Measurements from ENCODE around the gene TBC1D7. TPM values are rescaled to one million over a fixed set of nuclear protein-coding genes. Genes with fewer than 3 reads are reported as not detected.
"Not testable (repeated sequence)": the region's sequence is repeated elsewhere in the genome, so short reads cannot be mapped to it uniquely, and the experiment has no call there.

The TBC1D7 gene
- total and polyA plus RNA-seq, 2 experiments from 2014 or later = 8.5 to 25.8 TPM

DNA sequence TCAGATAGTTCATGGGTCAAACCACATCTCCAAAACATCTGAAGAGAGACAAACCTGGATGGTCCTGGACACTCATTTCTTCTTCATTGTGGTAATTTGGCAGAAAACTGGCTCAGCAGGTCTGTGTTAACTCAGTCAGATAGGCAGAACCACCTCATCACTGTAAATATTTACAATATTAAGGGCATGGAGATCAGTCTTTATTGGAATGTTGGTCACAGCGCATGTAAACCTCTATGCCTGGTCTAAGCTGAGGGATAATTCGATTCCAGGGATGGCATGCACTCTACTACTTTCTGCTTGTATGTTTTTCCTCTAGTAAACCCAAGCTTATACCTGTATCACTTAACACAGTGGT, 4.0 kb upstream of the TBC1D7 start:
- H3K9ac ChIP-seq = no peak overlapping the region
- TF ChIP-seq EZH2 (IDR thresholded peaks at IDR 0.05; ENCODE audit: insufficient read depth, poor library complexity, severe bottlenecking) = no peak
- TF ChIP-seq EZH2phosphoT487 (IDR thresholded peaks at IDR 0.05; ENCODE audit: insufficient read depth, low read depth) = no peak
- no peak overlapping the region for H3K27ac ChIP-seq
- H3K4me3 ChIP-seq = no peak overlapping the region
- no peak overlapping the region for H2AFZ ChIP-seq
- no peaks in the 10 kb centered on the region for H4K20me1 ChIP-seq (ENCODE audit: insufficient read depth)
- H3F3A ChIP-seq (ENCODE audit: insufficient read depth) = no peaks in the 10 kb centered on the region
- H3K27me3 ChIP-seq (replicated peaks; ENCODE audit: insufficient read depth) = no peaks in the 10 kb centered on the region
- no peaks in the 10 kb centered on the region for H3K9me2 ChIP-seq (ENCODE audit: insufficient read depth)
- no peaks in the 10 kb centered on the region for H3K36me3 ChIP-seq (ENCODE audit: low read depth)
- no peaks in the 10 kb centered on the region for H3K9me3 ChIP-seq (ENCODE audit: low read depth)
- WGBS, 2 experiments (ENCODE audit: low coverage in 1 of 2, low lambda C conversion rate in 2 of 2, missing lambda C conversion rate in 2 of 2) = 52 to 74% methylated on average over 2 of the region's 2 CpGs
- H3K4me1 ChIP-seq (ENCODE audit: insufficient read depth) = peaks cover 4% of the 10 kb centered on the region
- in situ Hi-C loops (cut with MboI) = loop anchor here (25.0 kb wide), 1 partner anchor 205 kb away; no protein-coding TSS in a partner anchor
- DNase-seq = no peak
- no peak overlapping the region for H3K4me2 ChIP-seq (ENCODE audit: unreplicated experiment)
- peaks cover 5% of the 10 kb centered on the region for H3K79me2 ChIP-seq (ENCODE audit: insufficient read depth)

DNA sequence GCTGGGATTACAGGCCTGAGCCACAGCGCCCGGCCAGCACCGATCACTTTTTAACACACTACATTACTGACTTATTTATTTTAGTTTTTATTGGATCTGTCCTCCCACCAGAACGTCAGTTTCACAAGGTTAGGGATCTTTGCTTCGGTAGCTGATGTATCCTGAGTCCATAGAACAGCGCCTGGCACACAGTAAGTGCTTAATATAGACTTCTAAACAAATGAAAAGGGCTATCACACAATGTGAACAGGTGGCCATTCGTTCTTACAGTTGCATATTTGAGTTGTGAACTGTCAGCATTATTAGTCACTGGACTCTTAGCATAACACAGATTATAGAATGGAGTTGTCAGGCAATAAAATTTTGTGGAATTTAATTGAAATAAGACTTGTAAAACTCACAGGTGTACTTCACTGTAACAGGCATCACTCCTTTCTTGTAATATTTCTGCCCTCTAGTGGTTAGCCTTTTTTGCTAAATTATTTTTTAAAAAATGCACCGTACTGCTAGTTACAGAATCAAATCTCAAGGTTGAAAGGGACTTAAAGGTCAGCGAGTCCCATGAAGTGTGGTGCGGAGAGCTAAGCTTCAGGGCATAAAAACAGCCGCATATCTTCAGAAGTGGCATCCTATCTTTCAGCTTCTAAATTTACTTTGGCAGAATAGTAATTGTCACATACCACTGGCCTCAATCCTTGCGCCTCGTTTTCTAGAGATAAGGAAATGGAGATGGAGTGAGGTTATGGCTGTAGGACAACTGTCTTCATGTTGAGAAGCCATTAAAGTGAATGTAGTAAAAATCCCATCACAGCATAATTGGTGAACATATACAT, 3.4 kb upstream of the TBC1D7 start:
- H3K27me3 ChIP-seq (replicated peaks; ENCODE audit: insufficient read depth) = no peaks in the 10 kb centered on the region
- no peaks in the 10 kb centered on the region for H3K36me3 ChIP-seq (ENCODE audit: low read depth)
- peaks cover 11% of the 10 kb centered on the region for H3K79me2 ChIP-seq (ENCODE audit: insufficient read depth)
- TF ChIP-seq EZH2 (IDR thresholded peaks at IDR 0.05; ENCODE audit: insufficient read depth, poor library complexity, severe bottlenecking) = no peak
- no peak for TF ChIP-seq EZH2phosphoT487 (IDR thresholded peaks at IDR 0.05; ENCODE audit: insufficient read depth, low read depth)
- no peak overlapping the region for H3K4me3 ChIP-seq
- H4K20me1 ChIP-seq (ENCODE audit: insufficient read depth) = no peaks in the 10 kb centered on the region
- no peak overlapping the region for H3K9ac ChIP-seq
- no peaks in the 10 kb centered on the region for H3K9me3 ChIP-seq (ENCODE audit: low read depth)
- peak; percentile 49 for DNase-seq
- no peaks in the 10 kb centered on the region for H3F3A ChIP-seq (ENCODE audit: insufficient read depth)
- no peak overlapping the region for H2AFZ ChIP-seq
- in situ Hi-C loops (cut with MboI) = loop anchor here (25.0 kb wide), 1 partner anchor 206 kb away; no protein-coding TSS in a partner anchor
- H3K4me1 ChIP-seq (ENCODE audit: insufficient read depth) = peaks cover 8% of the 10 kb centered on the region
- H3K27ac ChIP-seq = no peak overlapping the region
- WGBS, 2 experiments (ENCODE audit: low coverage in 1 of 2, low lambda C conversion rate in 2 of 2, missing lambda C conversion rate in 2 of 2) = 57 to 59% methylated on average over 13 of the region's 13 CpGs
- no peak overlapping the region for H3K4me2 ChIP-seq (ENCODE audit: unreplicated experiment)
- no peaks in the 10 kb centered on the region for H3K9me2 ChIP-seq (ENCODE audit: insufficient read depth)

DNA sequence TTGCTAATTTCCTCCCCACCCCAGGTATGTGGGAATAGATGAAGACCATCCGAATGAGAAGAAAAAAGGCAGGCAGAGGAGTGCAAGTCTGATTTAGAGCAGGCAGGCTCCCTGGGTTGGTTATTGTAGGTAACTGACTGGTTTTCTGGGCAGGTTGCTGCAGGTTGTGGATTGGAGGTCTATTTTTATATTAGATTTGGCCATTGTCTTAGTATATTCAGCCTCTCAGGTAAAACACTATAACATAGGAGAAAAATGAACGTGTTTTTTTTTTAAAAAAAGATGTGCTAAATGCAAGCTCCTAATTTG, 492 bp upstream of the TBC1D7 start:
- Histone ChIP-seq H3K9me2 (ENCODE audit: insufficient read depth) (no peaks in the 10 kb centered on the region), H3K79me2 (ENCODE audit: insufficient read depth) (peaks cover 20% of the 10 kb centered on the region), H3F3A (ENCODE audit: insufficient read depth) (no peaks in the 10 kb centered on the region), H3K4me2 (ENCODE audit: unreplicated experiment) (peak overlapping the region; percentile 98), H3K36me3 (ENCODE audit: low read depth) (peaks cover 9% of the 10 kb centered on the region; the same call in 1 of the 2 replicates), H3K27ac (peak overlapping the region; percentile 83), H4K20me1 (ENCODE audit: insufficient read depth) (no peaks in the 10 kb centered on the region), H3K4me1 (ENCODE audit: insufficient read depth) (peaks cover 8% of the 10 kb centered on the region), H3K9ac (peak overlapping the region; percentile 90), H3K9me3 (ENCODE audit: low read depth) (no peaks in the 10 kb centered on the region), H2AFZ (peak overlapping the region; percentile 99), H3K4me3 (peak overlapping the region; percentile 92), H3K27me3 (replicated peaks; ENCODE audit: insufficient read depth) (no peaks in the 10 kb centered on the region)
- WGBS, 2 experiments (ENCODE audit: low coverage in 1 of 2, low lambda C conversion rate in 2 of 2, missing lambda C conversion rate in 2 of 2) = 0% methylated on average over 2 of the region's 2 CpGs
- in situ Hi-C loops (cut with MboI) = loop anchor here (25.0 kb wide), 1 partner anchor 208 kb away; no protein-coding TSS in a partner anchor
- no peak for DNase-seq
- TF ChIP-seq EZH2 (IDR thresholded peaks at IDR 0.05; ENCODE audit: insufficient read depth, poor library complexity, severe bottlenecking) = no peak
- TF ChIP-seq EZH2phosphoT487 (IDR thresholded peaks at IDR 0.05; ENCODE audit: insufficient read depth, low read depth) = no peak

DNA sequence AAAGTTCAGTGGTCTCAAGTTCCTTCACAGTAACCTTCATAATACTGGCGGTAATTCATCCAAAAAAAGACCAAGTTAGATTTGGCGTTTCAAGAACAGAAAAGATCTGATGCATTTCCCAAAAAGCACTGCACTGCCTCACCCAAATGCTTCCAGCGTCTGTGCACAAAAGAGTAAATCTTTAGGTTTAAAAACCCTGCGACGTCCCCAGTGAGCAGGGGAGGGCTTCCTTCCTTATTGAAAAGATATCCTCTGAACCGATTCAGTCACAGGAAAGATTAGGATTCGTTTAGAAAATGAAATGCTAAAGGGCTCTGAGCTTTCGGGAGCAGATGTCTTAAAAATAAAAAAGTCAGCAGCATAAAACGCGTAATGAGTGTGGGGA, 654 bp downstream of the TBC1D7 start:
- peak; percentile 33 for DNase-seq
- no peak for TF ChIP-seq EZH2 (IDR thresholded peaks at IDR 0.05; ENCODE audit: insufficient read depth, poor library complexity, severe bottlenecking)
- TF ChIP-seq EZH2phosphoT487 (IDR thresholded peaks at IDR 0.05; ENCODE audit: insufficient read depth, low read depth) = no peak
- Histone ChIP-seq H3K9ac (peak overlapping the region; percentile 90), H3K79me2 (ENCODE audit: insufficient read depth) (peaks cover 20% of the 10 kb centered on the region), H2AFZ (peak overlapping the region; percentile 99), H3K4me2 (ENCODE audit: unreplicated experiment) (peak overlapping the region; percentile 87), H3K9me3 (ENCODE audit: low read depth) (no peaks in the 10 kb centered on the region), H3K36me3 (ENCODE audit: low read depth) (peaks cover 9% of the 10 kb centered on the region; the same call in 1 of the 2 replicates), H4K20me1 (ENCODE audit: insufficient read depth) (no peaks in the 10 kb centered on the region), H3K9me2 (ENCODE audit: insufficient read depth) (no peaks in the 10 kb centered on the region), H3K27me3 (replicated peaks; ENCODE audit: insufficient read depth) (no peaks in the 10 kb centered on the region), H3K4me3 (peak overlapping the region; percentile 92), H3K27ac (peak overlapping the region; percentile 83), H3F3A (ENCODE audit: insufficient read depth) (no peaks in the 10 kb centered on the region), H3K4me1 (ENCODE audit: insufficient read depth) (peaks cover 8% of the 10 kb centered on the region)
- in situ Hi-C loops (cut with MboI) = loop anchor here (25.0 kb wide), 1 partner anchor 210 kb away; no protein-coding TSS in a partner anchor
- 1 to 2% methylated on average over 10 of the region's 10 CpGs for WGBS, 2 experiments (ENCODE audit: low coverage in 1 of 2, low lambda C conversion rate in 2 of 2, missing lambda C conversion rate in 2 of 2)

- not testable (repeated sequence) for H3K4me2 ChIP-seq (ENCODE audit: unreplicated experiment); H3F3A ChIP-seq (ENCODE audit: insufficient read depth); H4K20me1 ChIP-seq (ENCODE audit: insufficient read depth); H3K4me1 ChIP-seq (ENCODE audit: insufficient read depth); H3K9me2 ChIP-seq (ENCODE audit: insufficient read depth); H3K4me3 ChIP-seq; H3K9ac ChIP-seq; H3K27ac ChIP-seq; DNase-seq; H3K9me3 ChIP-seq (ENCODE audit: low read depth); H2AFZ ChIP-seq; H3K27me3 ChIP-seq (replicated peaks; ENCODE audit: insufficient read depth)
- Histone ChIP-seq H3K36me3 (ENCODE audit: low read depth) (peaks cover 11% of the 10 kb centered on the region; the same call in 1 of the 2 replicates), H3K79me2 (ENCODE audit: insufficient read depth) (peaks cover 20% of the 10 kb centered on the region)
- 98 to 99% methylated on average over 3 of the region's 3 CpGs for WGBS, 2 experiments (ENCODE audit: low coverage in 1 of 2, low lambda C conversion rate in 2 of 2, missing lambda C conversion rate in 2 of 2)
- in situ Hi-C loops (cut with MboI) = loop anchor here (25.0 kb wide), 1 partner anchor 211 kb away; no protein-coding TSS in a partner anchor
Observed at GRCh38 chr6:13326031-13326586, 2.2 kb downstream of the TBC1D7 start.

Measured in GM23248 (cell line).